ENCODE measurements around the gene COA7.
A peak's percentile ranks its signal among the peaks of the same experiment; 100 is the strongest.

DNA sequence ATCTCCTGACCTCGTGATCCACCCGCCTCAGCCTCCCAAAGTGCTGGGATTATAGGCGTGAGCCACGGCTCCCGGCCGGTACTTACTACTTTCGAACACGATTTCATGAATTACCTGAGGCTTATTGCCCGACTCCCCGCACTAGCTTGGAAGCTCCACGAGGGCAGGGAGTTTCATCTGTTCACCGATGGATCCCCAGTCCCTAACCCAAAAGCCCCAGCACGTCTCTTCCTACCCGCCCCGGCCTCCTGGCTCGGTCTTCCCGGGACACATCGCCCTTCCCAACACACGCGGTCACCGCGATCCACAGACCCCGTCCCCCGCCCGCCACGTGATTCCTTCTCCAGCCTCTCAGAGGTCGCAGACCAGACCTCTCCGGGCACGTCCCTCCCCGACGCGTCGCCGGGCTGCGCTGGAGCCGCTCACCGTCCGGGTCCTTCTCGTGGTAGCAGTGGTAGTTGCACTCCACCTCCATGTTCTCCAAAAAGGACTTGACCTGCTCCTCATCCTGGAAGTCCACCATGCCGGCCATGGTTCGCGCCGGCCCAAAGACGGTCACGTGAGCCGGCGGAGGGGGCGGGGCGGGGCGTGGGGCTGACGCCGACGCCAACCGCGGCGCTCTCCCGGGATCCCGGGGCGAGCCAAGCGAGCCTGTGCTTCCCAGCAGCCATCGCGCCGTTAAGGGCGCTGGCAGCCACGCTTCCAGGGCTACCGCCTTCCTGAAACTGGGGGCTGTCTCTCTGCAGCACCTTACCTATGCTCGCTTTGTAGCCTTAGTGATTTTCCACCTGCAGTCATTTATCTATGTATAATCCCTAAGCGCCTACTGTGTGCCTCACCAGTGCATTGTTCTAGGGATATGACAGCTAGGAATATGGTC is at the start of gene COA7:
- no peak for TF ChIP-seq ZSCAN29 (IDR thresholded peaks at IDR 0.05)
- TF ChIP-seq, protein P1, sequence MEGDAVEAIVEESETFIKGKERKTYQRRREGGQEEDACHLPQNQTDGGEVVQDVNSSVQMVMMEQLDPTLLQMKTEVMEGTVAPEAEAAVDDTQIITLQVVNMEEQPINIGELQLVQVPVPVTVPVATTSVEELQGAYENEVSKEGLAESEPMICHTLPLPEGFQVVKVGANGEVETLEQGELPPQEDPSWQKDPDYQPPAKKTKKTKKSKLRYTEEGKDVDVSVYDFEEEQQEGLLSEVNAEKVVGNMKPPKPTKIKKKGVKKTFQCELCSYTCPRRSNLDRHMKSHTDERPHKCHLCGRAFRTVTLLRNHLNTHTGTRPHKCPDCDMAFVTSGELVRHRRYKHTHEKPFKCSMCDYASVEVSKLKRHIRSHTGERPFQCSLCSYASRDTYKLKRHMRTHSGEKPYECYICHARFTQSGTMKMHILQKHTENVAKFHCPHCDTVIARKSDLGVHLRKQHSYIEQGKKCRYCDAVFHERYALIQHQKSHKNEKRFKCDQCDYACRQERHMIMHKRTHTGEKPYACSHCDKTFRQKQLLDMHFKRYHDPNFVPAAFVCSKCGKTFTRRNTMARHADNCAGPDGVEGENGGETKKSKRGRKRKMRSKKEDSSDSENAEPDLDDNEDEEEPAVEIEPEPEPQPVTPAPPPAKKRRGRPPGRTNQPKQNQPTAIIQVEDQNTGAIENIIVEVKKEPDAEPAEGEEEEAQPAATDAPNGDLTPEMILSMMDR (IDR thresholded peaks at IDR 0.05 in 2 of 3, conservative IDR thresholded peaks at IDR 0.05 in 1 of 3; ENCODE audit: control insufficient read depth in 2 of 3, extremely low read depth in 1 of 3, insufficient read depth in 1 of 3, low read depth in 3 of 3, low read length in 3 of 3), result no peak
- no peak for TF ChIP-seq BRCA1 (IDR thresholded peaks at IDR 0.05; ENCODE audit: low read depth, low read length)
- TF ChIP-seq, protein P2, sequence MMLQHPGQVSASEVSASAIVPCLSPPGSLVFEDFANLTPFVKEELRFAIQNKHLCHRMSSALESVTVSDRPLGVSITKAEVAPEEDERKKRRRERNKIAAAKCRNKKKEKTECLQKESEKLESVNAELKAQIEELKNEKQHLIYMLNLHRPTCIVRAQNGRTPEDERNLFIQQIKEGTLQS (IDR thresholded peaks at IDR 0.05; ENCODE audit: borderline replicate concordance, extremely low read depth, low read depth, low read length), result no peak
- TF ChIP-seq POLR2AphosphoS5 (IDR thresholded peaks at IDR 0.05; ENCODE audit: low read length), result peak; percentile 50; the same call in 1 of the 2 replicates
- TF ChIP-seq GABPA (IDR thresholded peaks at IDR 0.05; ENCODE audit: low read depth), result no peak
- TF ChIP-seq NFIC (IDR thresholded peaks at IDR 0.05; ENCODE audit: low read depth, low read length), result no peak
- no peak for TF ChIP-seq KAT2A (conservative IDR thresholded peaks at IDR 0.05; ENCODE audit: control insufficient read depth, low read depth, low read length)
- no peak for TF ChIP-seq ETV6 (conservative IDR thresholded peaks at IDR 0.05 in 1 of 2, IDR thresholded peaks at IDR 0.05 in 1 of 2; ENCODE audit: borderline replicate concordance in 1 of 2, low read depth in 1 of 2)
